Panc1 (cell line): ENCODE measurements around the gene DCUN1D2. TPM values are rescaled to one million over a fixed set of nuclear protein-coding genes. Genes with fewer than 3 reads are reported as not detected.

Source experiments
- ATAC-seq: fragments of 200-7000 bp; cut with Tn5 transposase; 2 replicates; pipeline ENCODE4 v1.9.1; 2020; ENCODE audit warnings: mild to moderate bottlenecking, moderate library complexity
- BruUV-seq: library from RNA; stranded (reverse); fragments of 400-500 nt; replicated peaks from 2 replicates; lab custom pipeline; 2021; lab: Mats Ljungman, UMichigan
- CTCF ChIA-PET: fragments of 300-600 bp; sonication (Branson Sonifier 250); formaldehyde crosslinking; loops from one replicate; lab custom pipeline; 2022; ENCODE audit warnings: antibody characterized with exemption; lab: Charles Lee
- POLR2A ChIA-PET: fragments of 300-600 bp; sonication (Branson Sonifier 250); formaldehyde crosslinking; loops from one replicate; lab custom pipeline; 2022; ENCODE audit warnings: antibody characterized with exemption; lab: Charles Lee
- DNase-seq: peaks from one replicate; pipeline ENCODE4 v3.0.0-alpha.2; 2010; ENCODE audit warnings: low read depth, low spot score
- H3K27ac ChIP-seq: 2 replicates; pipeline ENCODE4 v1.5.1; 2011; ENCODE audit warnings: mild to moderate bottlenecking, low read length, inconsistent platforms
- H3K27me3 ChIP-seq: fragments of 200-500 bp; sonication (Bioruptor generic); 2 replicates; pipeline ENCODE4 v1.6.0; 2014; ENCODE audit warnings: low read length, inconsistent platforms; ENCODE audit not compliant: control insufficient read depth, insufficient read depth
- H3K36me3 ChIP-seq: fragments of 200-500 bp; sonication (Bioruptor generic); 2 replicates; pipeline ENCODE4 v1.5.1; 2014; ENCODE audit warnings: inconsistent platforms, mild to moderate bottlenecking, low read length, moderate library complexity; ENCODE audit not compliant: control insufficient read depth, insufficient read depth
- H3K4me1 ChIP-seq: 2 replicates; pipeline ENCODE4 v1.5.1; 2011; ENCODE audit warnings: inconsistent platforms, mild to moderate bottlenecking, low read length, moderate library complexity; ENCODE audit not compliant: control insufficient read depth, insufficient read depth
- H3K4me3 ChIP-seq, 2 experiments: 2 replicates each; pipeline ENCODE4 v1.5.1; 2011 to 2012; ENCODE audit warnings: low read depth in 2 of 2, low read length in 2 of 2, mild to moderate bottlenecking in 2 of 2, inconsistent platforms in 1 of 2, moderate library complexity in 1 of 2
- H3K9me3 ChIP-seq: fragments of 200-500 bp; sonication (Bioruptor generic); 2 replicates; pipeline ENCODE4 v1.5.1; 2014; ENCODE audit warnings: low read depth, mild to moderate bottlenecking, inconsistent platforms, low read length, moderate library complexity; ENCODE audit not compliant: control insufficient read depth, insufficient read depth
- CTCF ChIP-seq: fragments of 450-650 bp; IDR thresholded peaks from 2 replicates; pipeline ENCODE4 v1.5.1; 2017; ENCODE audit warnings: mild to moderate bottlenecking
- POLR2AphosphoS5 ChIP-seq: IDR thresholded peaks from 2 replicates; pipeline ENCODE4 v1.6.1; 2012; ENCODE audit warnings: mild to moderate bottlenecking, low read depth, low read length, moderate library complexity
- REST ChIP-seq, 2 experiments: IDR thresholded peaks; 2 replicates each; pipeline ENCODE4 v1.6.1; 2011 to 2012; ENCODE audit warnings: low read depth in 2 of 2, control low read depth in 1 of 2, low read length in 1 of 2, mild to moderate bottlenecking in 1 of 2, moderate library complexity in 1 of 2; ENCODE audit not compliant: insufficient read depth in 1 of 2
- SIN3A ChIP-seq: IDR thresholded peaks from 2 replicates; pipeline ENCODE4 v1.6.1; 2012; ENCODE audit warnings: low read depth, mild to moderate bottlenecking, low read length, moderate library complexity, borderline replicate concordance; ENCODE audit not compliant: insufficient read depth
- TCF7L2 ChIP-seq: IDR thresholded peaks from 2 replicates; pipeline ENCODE4 v1.6.1; 2011; ENCODE audit warnings: mild to moderate bottlenecking, low read depth, low read length, inconsistent platforms
- in situ Hi-C: cut with HindIII; loops from 2 replicates; pipeline ENCODE4 v1.10.0; 2016; ENCODE audit warnings: low sequenced_read_pairs, low pct_unique_long_range_greater_than_20kb
- intact Hi-C: fragments of 100-400 bp; cut with micrococcal nuclease; formaldehyde crosslinking; loops from one replicate; pipeline ENCODE4 v1.10.0; 2022; ENCODE audit not compliant: unreplicated experiment
- total RNA-seq: library from RNA; stranded (reverse); gene quantifications from one replicate; pipeline ENCODE4 v1.2.1, GENCODE V29; 2021; ENCODE audit not compliant: unreplicated experiment

The DCUN1D2 gene
- total RNA-seq, 1 experiment from 2014 or later = 22.8 TPM

GRCh38 chr13:113469582-113469981 is 20.9 kb downstream of the DCUN1D2 start:
- Histone ChIP-seq H3K27ac (no peak overlapping the region), H3K27me3 (no peaks in the 10 kb centered on the region), H3K36me3 (no peaks in the 10 kb centered on the region; the same call in 1 of the 2 replicates), H3K9me3 (no peaks in the 10 kb centered on the region), H3K4me3 (no peak overlapping the region), H3K4me1 (no peaks in the 10 kb centered on the region)
- ChIA-PET POLR2A (no interaction called here), CTCF (no interaction called here)
- intact Hi-C loops (no loop called here), in situ Hi-C loops (no loop called here)
- ATAC-seq (no peak), DNase-seq (no peak)
- BruUV-seq = no TSS peak
- TF ChIP-seq CTCF (no peak), REST (IDR thresholded peaks at IDR 0.05; ENCODE audit: insufficient read depth in 1 of 2, low read depth in 2 of 2, low read length in 1 of 2) (no peak), POLR2AphosphoS5 (no peak), SIN3A (no peak), TCF7L2 (no peak)

- no peak for DNase-seq
- intact Hi-C loops (no loop called here), in situ Hi-C loops (no loop called here)
- ChIA-PET POLR2A (no interaction called here), CTCF (no interaction called here)
- BruUV-seq = no TSS peak
- H3K4me1 ChIP-seq = no peaks in the 10 kb centered on the region
- H3K27me3 ChIP-seq = no peaks in the 10 kb centered on the region
- no peaks in the 10 kb centered on the region; the same call in 1 of the 2 replicates for H3K36me3 ChIP-seq
- TF ChIP-seq REST (IDR thresholded peaks at IDR 0.05; ENCODE audit: insufficient read depth in 1 of 2, low read depth in 2 of 2, low read length in 1 of 2) = no peak
- TF ChIP-seq POLR2AphosphoS5 = no peak
- no peak for TF ChIP-seq TCF7L2
- TF ChIP-seq CTCF = no peak
- TF ChIP-seq SIN3A = no peak
- no peak overlapping the region for H3K4me3 ChIP-seq
- no peaks in the 10 kb centered on the region for H3K9me3 ChIP-seq
- no peak for ATAC-seq
- no peak overlapping the region for H3K27ac ChIP-seq
Measured at GRCh38 chr13:113468472-113469201, 21.9 kb downstream of the DCUN1D2 start.
